CD14-positive monocyte (primary cell): ENCODE data around the gene FATE1. TPM values are rescaled to one million over a fixed set of nuclear protein-coding genes. Genes with fewer than 3 reads are reported as not detected.

Experiments
- DNase-seq, 3 donors: peaks; one replicate each; pipeline ENCODE4 v3.0.0-alpha.2; 2011 to 2022
- H2AFZ ChIP-seq: 2 replicates; pipeline ENCODE4 v1.6.0; 2012; ENCODE audit warnings: mild to moderate bottlenecking, low read depth, low read length, inconsistent platforms; ENCODE audit not compliant: insufficient read depth, poor library complexity, severe bottlenecking
- H3K27ac ChIP-seq, 2 donors: 1 replicate in 1 of 2; 2 replicates in 1 of 2; pipeline ENCODE4 v1.5.1; 2012 to 2013; ENCODE audit warnings: low read length in 2 of 2, control low read depth in 1 of 2, inconsistent platforms in 1 of 2, low read depth in 1 of 2, mild to moderate bottlenecking in 1 of 2
- H3K27me3 ChIP-seq, 2 donors: one replicate each; pipeline versions ENCODE4 v1.6.0 to v1.6.1; 2011 to 2013; ENCODE audit warnings: low read length in 2 of 2; ENCODE audit not compliant: control insufficient read depth in 2 of 2, insufficient read depth in 2 of 2
- H3K36me3 ChIP-seq, 2 donors: replicated peaks in 1 of 2; 1 replicate in 1 of 2; 2 replicates in 1 of 2; pipeline versions ENCODE4 v1.5.1 to v1.6.1; 2012 to 2013; ENCODE audit warnings: low read length in 2 of 2, control low read depth in 1 of 2, inconsistent platforms in 1 of 2, mild to moderate bottlenecking in 1 of 2; ENCODE audit not compliant: insufficient read depth in 2 of 2, control insufficient read depth in 1 of 2
- H3K4me1 ChIP-seq, 2 donors: 1 replicate in 1 of 2; 2 replicates in 1 of 2; pipeline versions ENCODE4 v1.5.1 to v1.6.1; 2012 to 2013; ENCODE audit warnings: low read length in 2 of 2, control low read depth in 1 of 2, inconsistent platforms in 1 of 2, mild to moderate bottlenecking in 1 of 2, moderate library complexity in 1 of 2; ENCODE audit not compliant: insufficient read depth in 2 of 2, control insufficient read depth in 1 of 2
- H3K4me2 ChIP-seq: replicated peaks from 2 replicates; pipeline ENCODE3; 2012; ENCODE audit warnings: low read length, moderate library complexity, mild to moderate bottlenecking; ENCODE audit not compliant: poor library complexity, severe bottlenecking; ENCODE audit errors: extremely low read depth
- H3K4me3 ChIP-seq, 3 experiments: fragments of 200-600 bp in 1 of 3; sonication (generic) in 1 of 3; replicated peaks in 1 of 3; 1 replicate in 2 of 3; 2 replicates in 1 of 3; pipeline ENCODE4 v1.5.1; 2011 to 2013; ENCODE audit warnings: low read length in 3 of 3, mild to moderate bottlenecking in 3 of 3, control low read depth in 2 of 3, low read depth in 2 of 3, inconsistent platforms in 1 of 3, moderate library complexity in 1 of 3
- H3K79me2 ChIP-seq: 2 replicates; pipeline ENCODE4 v1.6.0; 2012; ENCODE audit warnings: mild to moderate bottlenecking, control low read depth, inconsistent platforms, low read length, moderate library complexity; ENCODE audit not compliant: insufficient read depth
- H3K9ac ChIP-seq: 2 replicates; pipeline ENCODE4 v1.6.0; 2017; ENCODE audit warnings: low read length, mild to moderate bottlenecking; ENCODE audit not compliant: insufficient read depth, poor library complexity, severe bottlenecking
- H3K9me3 ChIP-seq, 2 donors: replicated peaks in 1 of 2; 1 replicate in 1 of 2; 2 replicates in 1 of 2; pipeline versions ENCODE4 v1.5.1 to v1.6.1; 2012 to 2013; ENCODE audit warnings: low read length in 2 of 2, control low read depth in 1 of 2; ENCODE audit not compliant: control insufficient read depth in 1 of 2, insufficient read depth in 1 of 2
- H4K20me1 ChIP-seq: 2 replicates; pipeline ENCODE4 v1.6.0; 2012; ENCODE audit warnings: mild to moderate bottlenecking, low read length, control low read depth, moderate library complexity; ENCODE audit not compliant: insufficient read depth
- H3K27ac Mint-ChIP-seq, 7 donors: one replicate each; pipeline ENCODE4 v1.8.0; 2020; ENCODE audit warnings: mild to moderate bottlenecking in 7 of 7, mixed read lengths in 7 of 7, moderate library complexity in 6 of 7, inconsistent platforms in 2 of 7
- H3K27me3 Mint-ChIP-seq, 3 donors: one replicate each; pipeline ENCODE4 v1.8.0; 2021 to 2022; ENCODE audit warnings: low read depth in 3 of 3, mild to moderate bottlenecking in 3 of 3, mixed read lengths in 3 of 3, moderate library complexity in 3 of 3, inconsistent platforms in 1 of 3
- H3K36me3 Mint-ChIP-seq, 2 donors: one replicate each; pipeline ENCODE4 v1.8.0; 2020; ENCODE audit warnings: mixed read lengths in 2 of 2, inconsistent platforms in 1 of 2, mild to moderate bottlenecking in 1 of 2
- H3K4me1 Mint-ChIP-seq: one replicate; pipeline ENCODE4 v1.8.0; 2020; ENCODE audit warnings: mild to moderate bottlenecking, mixed read lengths
- H3K4me3 Mint-ChIP-seq, 2 donors: one replicate each; pipeline ENCODE4 v1.8.0; 2020; ENCODE audit warnings: mild to moderate bottlenecking in 2 of 2, mixed read lengths in 2 of 2, moderate library complexity in 1 of 2
- H3K9me3 Mint-ChIP-seq, 7 donors: one replicate each; pipeline ENCODE4 v1.8.0; 2020 to 2022; ENCODE audit warnings: mixed read lengths in 7 of 7, mild to moderate bottlenecking in 6 of 7, moderate library complexity in 6 of 7, inconsistent platforms in 2 of 7
- WGBS: methylation state at CpG from one replicate; pipeline ENCODE4 v1.1.5; 2013; ENCODE audit warnings: missing lambda C conversion rate; ENCODE audit not compliant: insufficient coverage; 5-methylcytosine and 5-hydroxymethylcytosine counted together
- intact Hi-C, 2 donors: fragments of 100-400 bp; cut with micrococcal nuclease; formaldehyde crosslinking; loops; one replicate each; pipeline versions ENCODE4 v1.15.0 to v1.15.1; 2023
- polyA plus RNA-seq, 3 donors: library from polyadenylated mRNA; depleted of rRNA in 1 of 3; unstranded in 2 of 3; stranded (reverse) in 1 of 3; fragments of 300-500 nt in 2 of 3; fragments of >200 nt in 1 of 3; fragmentation: Illumina TruSeq in 2 of 3; gene quantifications; 1 replicate in 2 of 3; 2 replicates in 1 of 3; pipeline ENCODE4 v1.2.3, GENCODE V29; 2012 to 2021
- TF ChIP-seq, protein P1 (sequence below): fragments of 200-600 bp; IDR thresholded peaks from one replicate; pipeline ENCODE4 v1.8.0; 2022; ENCODE audit warnings: antibody characterized with exemption, mild to moderate bottlenecking

The FATE1 gene
- polyA plus RNA-seq, 3 donors: not detected

DNA sequence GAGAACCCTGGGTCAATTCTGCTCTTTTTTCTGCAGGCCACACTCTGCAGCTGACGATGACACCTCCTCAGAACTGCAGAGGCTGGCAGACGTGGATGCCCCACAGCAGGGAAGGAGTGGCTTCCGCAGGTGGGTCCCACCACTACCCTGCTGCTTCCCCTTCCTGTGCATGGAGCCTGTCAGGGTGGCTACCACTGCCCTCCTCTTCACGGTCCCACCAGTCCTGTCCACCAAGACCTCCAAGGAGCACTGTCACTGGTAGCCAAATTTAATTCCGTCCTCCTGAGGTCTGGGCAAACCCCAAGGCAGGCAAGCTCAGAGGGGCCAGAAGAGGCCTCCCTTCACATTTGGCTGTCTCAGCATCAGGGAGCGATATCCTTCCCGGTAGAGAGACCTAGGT is 22.9 kb downstream of the FATE1 start:
- H3K27me3 Mint-ChIP-seq: peaks cover 4 to 8% (median 5%) of the 10 kb centered on the region in 3 donors
- WGBS: 76% methylated on average over 6 of the region's 7 CpGs
- no peak overlapping the region for H3K9ac ChIP-seq
- no peaks in the 10 kb centered on the region for H3K4me1 ChIP-seq
- intact Hi-C loops: no loop called here
- H3K4me1 Mint-ChIP-seq: no peaks in the 10 kb centered on the region
- H3K4me2 ChIP-seq: no peak overlapping the region
- no peak for DNase-seq
- H3K9me3 ChIP-seq: no peaks in the 10 kb centered on the region
- no peaks in the 10 kb centered on the region for H3K36me3 Mint-ChIP-seq
- H3K9me3 Mint-ChIP-seq: peaks cover 3 to 11% (median 6%) of the 10 kb centered on the region in 7 donors
- H3K4me3 ChIP-seq: no peak overlapping the region
- H3K4me3 Mint-ChIP-seq: no peak overlapping the region
- no peak overlapping the region for H3K27ac Mint-ChIP-seq
- TF ChIP-seq, protein P1, sequence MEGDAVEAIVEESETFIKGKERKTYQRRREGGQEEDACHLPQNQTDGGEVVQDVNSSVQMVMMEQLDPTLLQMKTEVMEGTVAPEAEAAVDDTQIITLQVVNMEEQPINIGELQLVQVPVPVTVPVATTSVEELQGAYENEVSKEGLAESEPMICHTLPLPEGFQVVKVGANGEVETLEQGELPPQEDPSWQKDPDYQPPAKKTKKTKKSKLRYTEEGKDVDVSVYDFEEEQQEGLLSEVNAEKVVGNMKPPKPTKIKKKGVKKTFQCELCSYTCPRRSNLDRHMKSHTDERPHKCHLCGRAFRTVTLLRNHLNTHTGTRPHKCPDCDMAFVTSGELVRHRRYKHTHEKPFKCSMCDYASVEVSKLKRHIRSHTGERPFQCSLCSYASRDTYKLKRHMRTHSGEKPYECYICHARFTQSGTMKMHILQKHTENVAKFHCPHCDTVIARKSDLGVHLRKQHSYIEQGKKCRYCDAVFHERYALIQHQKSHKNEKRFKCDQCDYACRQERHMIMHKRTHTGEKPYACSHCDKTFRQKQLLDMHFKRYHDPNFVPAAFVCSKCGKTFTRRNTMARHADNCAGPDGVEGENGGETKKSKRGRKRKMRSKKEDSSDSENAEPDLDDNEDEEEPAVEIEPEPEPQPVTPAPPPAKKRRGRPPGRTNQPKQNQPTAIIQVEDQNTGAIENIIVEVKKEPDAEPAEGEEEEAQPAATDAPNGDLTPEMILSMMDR: no peak
- H3K27ac ChIP-seq: no peak overlapping the region
- H4K20me1 ChIP-seq: no peaks in the 10 kb centered on the region
- no peak overlapping the region for H2AFZ ChIP-seq
- H3K27me3 ChIP-seq: no peaks in the 10 kb centered on the region
- H3K79me2 ChIP-seq: no peaks in the 10 kb centered on the region
- H3K36me3 ChIP-seq: no peaks in the 10 kb centered on the region

DNA sequence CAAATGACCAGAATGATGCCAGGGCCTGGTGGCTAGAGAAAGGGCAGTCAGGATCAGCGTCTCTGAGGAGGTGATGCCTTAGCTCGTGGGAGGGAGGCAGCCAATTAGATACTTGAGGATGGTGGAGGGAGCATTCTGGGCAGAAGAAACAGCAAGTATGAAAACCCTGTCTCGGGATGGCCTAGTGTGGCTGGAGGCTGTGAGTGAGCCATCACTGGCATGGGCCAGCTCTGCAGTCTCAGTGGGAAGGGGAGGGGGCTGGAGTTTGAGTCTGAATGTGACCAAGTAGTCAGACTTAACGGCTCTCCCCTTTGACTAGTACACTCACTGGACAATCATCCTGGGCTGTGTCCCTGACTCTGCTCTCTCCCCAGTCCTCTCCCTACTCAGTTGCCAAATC is 25.8 kb downstream of the FATE1 start:
- Histone ChIP-seq H3K9ac (no peak overlapping the region), H3K36me3 (no peaks in the 10 kb centered on the region), H3K79me2 (no peaks in the 10 kb centered on the region), H3K4me2 (no peak overlapping the region), H3K4me3 (no peak overlapping the region), H3K9me3 (no peaks in the 10 kb centered on the region), H3K4me1 (no peaks in the 10 kb centered on the region), H3K27me3 (no peaks in the 10 kb centered on the region), H2AFZ (no peak overlapping the region), H4K20me1 (no peaks in the 10 kb centered on the region), H3K27ac (no peak overlapping the region)
- WGBS: 80% methylated on average over 1 of the region's 4 CpGs
- TF ChIP-seq, protein P1: no peak
- no peak overlapping the region for H3K27ac Mint-ChIP-seq
- DNase-seq: no peak
- no peak overlapping the region for H3K4me3 Mint-ChIP-seq
- H3K9me3 Mint-ChIP-seq: peaks cover 3 to 11% (median 6%) of the 10 kb centered on the region in 7 donors
- H3K27me3 Mint-ChIP-seq: peaks cover 0 to 3% (median 1%) of the 10 kb centered on the region in 3 donors
- H3K36me3 Mint-ChIP-seq: no peaks in the 10 kb centered on the region
- no peaks in the 10 kb centered on the region for H3K4me1 Mint-ChIP-seq
- intact Hi-C loops: no loop called here
